OCI-LY1 (cell line): ENCODE data around the gene DNM2.

Source experiments
- EZH2 ChIP-seq: fragments of 200-600 bp; sonication (generic), shearing (Covaris generic); IDR thresholded peaks from 2 replicates; pipeline ENCODE4 v1.8.0; 2017; ENCODE audit warnings: borderline replicate concordance, mixed run types, mild to moderate bottlenecking, antibody characterized with exemption, low read length, moderate library complexity, mixed read lengths
- TF ChIP-seq, protein P1 (sequence below): fragments of 200-600 bp; sonication (generic), shearing (Covaris generic); IDR thresholded peaks from 2 replicates; pipeline ENCODE4 v1.5.1; 2017; ENCODE audit warnings: mild to moderate bottlenecking, antibody characterized with exemption, low read length, moderate library complexity, mixed read lengths

DNA sequence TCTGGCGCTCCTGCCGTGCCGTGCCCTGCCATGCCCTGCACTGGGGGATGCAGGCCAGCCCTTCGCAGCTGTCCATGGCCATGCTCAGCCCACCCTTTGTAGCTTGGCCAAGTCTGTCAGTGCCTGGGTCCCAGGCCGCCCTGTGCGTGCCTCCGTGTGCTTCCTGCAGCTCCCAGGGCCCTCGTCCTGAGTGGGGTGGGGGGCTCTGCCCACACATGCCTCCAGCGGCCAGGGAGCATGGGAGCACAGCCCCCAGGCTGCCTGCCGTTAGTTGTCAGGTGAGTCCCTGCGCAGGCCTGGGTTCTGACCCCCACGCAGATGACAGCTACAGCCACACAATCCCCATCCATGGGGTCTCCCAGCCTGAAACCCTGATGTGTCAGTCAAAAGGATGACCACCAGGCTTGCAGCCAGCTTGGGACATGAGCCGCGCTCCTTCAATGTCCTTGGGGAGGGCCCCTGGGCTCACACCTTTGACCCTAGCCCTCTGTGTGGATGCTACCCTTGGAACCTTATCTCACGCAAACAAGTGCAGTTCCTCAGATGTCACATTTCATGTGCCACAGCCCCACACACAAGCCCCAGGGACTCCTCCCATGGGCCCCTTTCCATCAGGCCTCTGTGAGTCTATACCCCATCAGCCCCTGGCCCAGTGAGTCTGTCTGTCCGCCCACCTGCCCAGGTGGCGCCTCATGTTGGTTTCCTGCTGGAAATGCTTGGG is 93.7 kb downstream of the DNM2 start:
- TF ChIP-seq, protein P1, sequence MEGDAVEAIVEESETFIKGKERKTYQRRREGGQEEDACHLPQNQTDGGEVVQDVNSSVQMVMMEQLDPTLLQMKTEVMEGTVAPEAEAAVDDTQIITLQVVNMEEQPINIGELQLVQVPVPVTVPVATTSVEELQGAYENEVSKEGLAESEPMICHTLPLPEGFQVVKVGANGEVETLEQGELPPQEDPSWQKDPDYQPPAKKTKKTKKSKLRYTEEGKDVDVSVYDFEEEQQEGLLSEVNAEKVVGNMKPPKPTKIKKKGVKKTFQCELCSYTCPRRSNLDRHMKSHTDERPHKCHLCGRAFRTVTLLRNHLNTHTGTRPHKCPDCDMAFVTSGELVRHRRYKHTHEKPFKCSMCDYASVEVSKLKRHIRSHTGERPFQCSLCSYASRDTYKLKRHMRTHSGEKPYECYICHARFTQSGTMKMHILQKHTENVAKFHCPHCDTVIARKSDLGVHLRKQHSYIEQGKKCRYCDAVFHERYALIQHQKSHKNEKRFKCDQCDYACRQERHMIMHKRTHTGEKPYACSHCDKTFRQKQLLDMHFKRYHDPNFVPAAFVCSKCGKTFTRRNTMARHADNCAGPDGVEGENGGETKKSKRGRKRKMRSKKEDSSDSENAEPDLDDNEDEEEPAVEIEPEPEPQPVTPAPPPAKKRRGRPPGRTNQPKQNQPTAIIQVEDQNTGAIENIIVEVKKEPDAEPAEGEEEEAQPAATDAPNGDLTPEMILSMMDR, result no peak
- TF ChIP-seq EZH2, result no peak
